K562 (cell line): Measurements from ENCODE around the gene SFR1. TPM values are rescaled to one million over a fixed set of nuclear protein-coding genes. Genes with fewer than 3 reads are reported as not detected.

Experiments used
- ATAC-seq: fragments of 200-7000 bp; cut with Tn5 transposase; 3 replicates; pipeline ENCODE4 v1.9.1; 2020; ENCODE audit warnings: moderate library complexity
- BruUV-seq: library from RNA; stranded (reverse); fragments of 400-500 nt; replicated peaks from 2 replicates; lab custom pipeline; 2021; lab: Mats Ljungman, UMichigan
- CTCF ChIA-PET: fragments of 300-600 bp; formaldehyde crosslinking; extraction: SDS; loops from one replicate; lab custom pipeline; 2021; ENCODE audit warnings: low intra/inter-chr PET ratio; lab: Yijun Ruan, JAX
- POLR2A ChIA-PET: fragments of 300-600, 350-650 bp; sonication (Branson Sonifier 250); formaldehyde crosslinking; extraction: SDS; loops from one replicate; lab custom pipeline; 2021; ENCODE audit warnings: antibody characterized with exemption, inconsistent platforms; lab: Yijun Ruan, JAX
- DNase-seq, 4 experiments: peaks; one replicate each; pipeline versions ENCODE4 v3.0.0 to v3.0.0-alpha.2; 2011 to 2018; ENCODE audit warnings: low spot score in 3 of 4, mixed read lengths in 3 of 4; ENCODE audit errors: extremely low read depth in 1 of 4
- FAIRE-seq: peaks from 2 replicates; lab custom pipeline; 2011; peaks lifted over from hg19 to GRCh38; lab: Jason Lieb, UNC
- H2AFZ ChIP-seq: 2 replicates; pipeline ENCODE4 v1.6.0; 2011; ENCODE audit warnings: low read depth, low read length, control low read depth, inconsistent platforms
- H3K27ac ChIP-seq: fragments of 200-600 bp; 3 replicates; pipeline ENCODE4 v1.8.0; 2011; ENCODE audit warnings: low read depth, mild to moderate bottlenecking, control low read depth, inconsistent platforms, low read length, moderate library complexity, mixed read lengths; ENCODE audit errors: extremely low read depth
- H3K27me3 ChIP-seq, 2 experiments: fragments of 300-600 bp in 1 of 2; 2 replicates in 1 of 2; 3 replicates in 1 of 2; pipeline versions ENCODE4 v1.6.0 to v1.8.0; 2011; ENCODE audit warnings: inconsistent platforms in 2 of 2, low read length in 2 of 2, mild to moderate bottlenecking in 1 of 2, mixed read lengths in 1 of 2, moderate library complexity in 1 of 2; ENCODE audit not compliant: control insufficient read depth in 2 of 2, insufficient read depth in 2 of 2
- H3K36me3 ChIP-seq: fragments of 300-600 bp; 3 replicates; pipeline ENCODE4 v1.8.0; 2011; ENCODE audit warnings: mild to moderate bottlenecking, low read length, inconsistent platforms; ENCODE audit not compliant: control insufficient read depth, insufficient read depth
- H3K4me1 ChIP-seq, 2 experiments: fragments of 200-600 bp in 1 of 2; replicated peaks in 1 of 2; 2 replicates in 1 of 2; 3 replicates in 1 of 2; pipeline versions ENCODE4 v1.5.1 to v1.8.0; 2011; ENCODE audit warnings: inconsistent platforms in 2 of 2, low read length in 2 of 2, mild to moderate bottlenecking in 1 of 2, mixed read lengths in 1 of 2, moderate library complexity in 1 of 2; ENCODE audit not compliant: control insufficient read depth in 2 of 2, insufficient read depth in 2 of 2
- H3K4me2 ChIP-seq: 2 replicates; pipeline ENCODE4 v1.6.1; 2011; ENCODE audit warnings: low read length, control low read depth, inconsistent platforms, mixed read lengths; ENCODE audit not compliant: insufficient read depth
- H3K4me3 ChIP-seq: fragments of 200-600 bp; sonication (generic), shearing (Covaris generic); 2 replicates; pipeline ENCODE4 v1.5.1; 2016; ENCODE audit warnings: control low read depth, inconsistent platforms
- H3K79me2 ChIP-seq: fragments of 200-600 bp; 3 replicates; pipeline ENCODE4 v1.8.0; 2011; ENCODE audit warnings: low read length, inconsistent platforms; ENCODE audit not compliant: control insufficient read depth, insufficient read depth
- H3K9ac ChIP-seq, 2 experiments: 2 replicates each; pipeline versions ENCODE4 v1.6.0 to v1.6.1; 2011; ENCODE audit warnings: low read depth in 2 of 2, low read length in 2 of 2, control low read depth in 1 of 2, inconsistent platforms in 1 of 2, mild to moderate bottlenecking in 1 of 2, mixed read lengths in 1 of 2; ENCODE audit not compliant: insufficient read depth in 1 of 2
- H3K9me1 ChIP-seq: one replicate; pipeline ENCODE4 v1.6.0; 2011; ENCODE audit warnings: inconsistent platforms, mild to moderate bottlenecking, low read length, moderate library complexity; ENCODE audit not compliant: control insufficient read depth, insufficient read depth
- H3K9me3 ChIP-seq: replicated peaks from 2 replicates; pipeline ENCODE4 v1.5.1; 2011; ENCODE audit warnings: low read depth, low read length, inconsistent platforms; ENCODE audit not compliant: control insufficient read depth, insufficient read depth
- H4K20me1 ChIP-seq: replicated peaks from 2 replicates; pipeline ENCODE4 v1.6.1; 2011; ENCODE audit warnings: low read length, inconsistent platforms, mixed read lengths; ENCODE audit not compliant: control insufficient read depth, insufficient read depth
- MCM5 ChIP-seq: fragments of 450-650 bp; IDR thresholded peaks from 2 replicates; pipeline ENCODE4 v1.6.1; 2016; ENCODE audit warnings: low read depth
- MTA1 ChIP-seq: fragments of 450-650 bp; IDR thresholded peaks from 2 replicates; pipeline ENCODE4 v1.6.1; 2017; ENCODE audit warnings: borderline replicate concordance
- PURB ChIP-seq: sonication (generic); formaldehyde crosslinking; IDR thresholded peaks from 2 replicates; pipeline ENCODE4 v1.9.0; 2021; ENCODE audit warnings: low read depth, mild to moderate bottlenecking, missing genetic modification reagents
- ZC3H8 ChIP-seq: fragments of 450-650 bp; IDR thresholded peaks from 2 replicates; pipeline ENCODE4 v1.6.1; 2017
- ZNF263 ChIP-seq: sonication (generic); formaldehyde crosslinking; IDR thresholded peaks from 2 replicates; pipeline ENCODE4 v1.8.0; 2022; ENCODE audit warnings: mild to moderate bottlenecking, missing genetic modification reagents, borderline replicate concordance
- WGBS: fragments of 100-300 bp; shearing (Covaris generic); methylation state at CpG from one replicate; pipeline ENCODE4 v1.1.6; 2016; ENCODE audit warnings: low coverage, mixed read lengths; ENCODE audit not compliant: insufficient coverage; ENCODE audit errors: missing lambda C conversion rate; 5-methylcytosine and 5-hydroxymethylcytosine counted together
- in situ Hi-C: fragments of 300-500 bp; cut with MboI; formaldehyde crosslinking; loops from 4 replicates; pipeline ENCODE4 v1.15.0; 2018; ENCODE audit warnings: inconsistent platforms, mixed read lengths
- intact Hi-C: fragments of 100-400 bp; cut with micrococcal nuclease; formaldehyde crosslinking; loops from 2 replicates; pipeline ENCODE4 v1.14.2; 2022
- polyA plus RNA-seq, 8 experiments: library from polyadenylated mRNA; depleted of rRNA in 4 of 8; stranded (reverse) in 5 of 8; unstranded in 3 of 8; fragments of >200 nt; fragmentation: Nextera tagmentation in 2 of 8; fragmentation: Illumina TruSeq in 1 of 8; extraction: Ambion mirVana in 2 of 8; extraction: Trizol in 1 of 8; gene quantifications; 2 replicates each; pipeline versions ENCODE4 v1.2.1 to v1.2.3, GENCODE V29; 2011 to 2014; ENCODE audit warnings: inconsistent platforms in 1 of 8, missing spikeins in 1 of 8
- total RNA-seq, 7 experiments: library from RNA; depleted of rRNA in 6 of 7; stranded (reverse); fragments of >200 nt in 6 of 7; fragmentation: Illumina TruSeq in 2 of 7; extraction: Trizol in 2 of 7; gene quantifications; 2 replicates each; pipeline versions ENCODE4 v1.2.1 to v1.2.3, GENCODE V29; 2011 to 2021; ENCODE audit warnings: low replicate concordance in 1 of 7
- TF ChIP-seq, protein P1 (sequence below), 2 experiments: fragments of 450-650 bp in 1 of 2; sonication (generic) in 1 of 2; formaldehyde crosslinking in 1 of 2; IDR thresholded peaks in 1 of 2; conservative IDR thresholded peaks in 1 of 2; 2 replicates each; pipeline versions ENCODE4 v1.6.1 to v1.8.1; 2016 to 2023; ENCODE audit warnings: mild to moderate bottlenecking in 2 of 2, moderate library complexity in 2 of 2, inconsistent platforms in 1 of 2, missing genetic modification reagents in 1 of 2
- TF ChIP-seq, protein P2 (sequence below), 2 experiments: fragments of 450-650 bp in 1 of 2; IDR thresholded peaks; 2 replicates each; pipeline ENCODE4 v1.6.1; 2011 to 2017; ENCODE audit warnings: low read depth in 2 of 2, antibody characterized with exemption in 1 of 2, borderline replicate concordance in 1 of 2, low read length in 1 of 2, mild to moderate bottlenecking in 1 of 2, mixed read lengths in 1 of 2; ENCODE audit not compliant: control insufficient read depth in 1 of 2
- TF ChIP-seq, protein P3 (sequence below), 2 experiments: IDR thresholded peaks; 2 replicates each; pipeline ENCODE4 v1.6.1; 2011; ENCODE audit warnings: borderline replicate concordance in 1 of 2, control low read depth in 1 of 2, low read depth in 1 of 2, low read length in 1 of 2, mild to moderate bottlenecking in 1 of 2, mixed read lengths in 1 of 2, moderate library complexity in 1 of 2; ENCODE audit not compliant: insufficient read depth in 1 of 2, insufficient read length in 1 of 2, poor library complexity in 1 of 2, severe bottlenecking in 1 of 2; ENCODE audit errors: extremely low read depth in 1 of 2
- TF ChIP-seq, protein P4 (sequence below): fragments of 200-800 bp; sonication (Bioruptor generic); IDR thresholded peaks from 2 replicates; pipeline ENCODE4 v1.6.1; 2017; ENCODE audit warnings: missing genetic modification characterization, missing compliant biosample characterization

SFR1 gene
- total and polyA plus RNA-seq, 9 of the 15 experiments (the other 6 are each of a cell fraction or from before 2014, with no cell fraction given), result 4.3 to 18.7 (median 9.1) TPM

DNA sequence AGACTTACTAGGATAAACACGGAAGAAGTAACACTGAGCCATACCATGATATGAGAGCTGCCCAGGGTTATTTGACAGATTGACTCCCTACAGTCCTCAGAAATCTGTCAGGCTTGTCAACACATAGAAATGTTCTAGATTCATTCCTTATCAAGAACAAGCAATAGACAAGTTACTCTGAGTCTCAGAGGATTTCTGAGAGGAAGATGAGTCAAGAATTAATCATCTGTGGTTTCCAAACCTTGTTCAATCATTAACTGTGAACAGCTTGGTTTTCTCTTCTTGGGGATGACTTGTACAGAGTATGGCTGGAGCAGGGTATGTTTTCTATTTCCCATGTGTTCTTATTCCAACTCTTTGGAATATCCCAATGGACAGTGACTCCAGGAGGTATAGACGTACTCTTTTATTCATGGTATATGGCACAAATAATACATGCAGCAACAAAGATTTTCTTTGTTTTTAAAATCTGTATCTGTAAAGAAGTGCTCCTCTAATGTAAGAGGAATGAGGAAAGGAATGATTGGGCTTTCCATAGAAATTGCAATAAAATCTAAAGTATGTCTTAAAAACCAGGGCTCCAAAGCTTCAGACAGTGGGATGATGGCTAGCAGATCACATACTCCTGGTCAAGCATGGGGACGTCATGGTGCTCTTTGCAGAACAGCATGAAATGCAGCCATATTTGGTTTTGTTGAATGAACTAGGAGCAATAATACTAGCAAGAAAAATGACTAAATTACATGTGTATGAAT is 11.9 kb upstream of the SFR1 start:
- POLR2A ChIA-PET, result interaction anchor here (0.8 to 2.5 kb wide), 2 partner anchors 11 to 61 kb away, joined by 3 to 10 read pairs; partner anchors contain the start of gene SFR1
- Histone ChIP-seq H3K9me3 (no peaks in the 10 kb centered on the region), H3K4me2 (no peak overlapping the region), H3K27ac (no peak overlapping the region), H3K79me2 (no peaks in the 10 kb centered on the region), H3K9me1 (no peaks in the 10 kb centered on the region), H3K4me1 (no peaks in the 10 kb centered on the region), H3K27me3 (no peaks in the 10 kb centered on the region; a peak in 1 of 5 replicates), H3K36me3 (no peaks in the 10 kb centered on the region), H2AFZ (no peak overlapping the region), H3K9ac (no peak overlapping the region), H4K20me1 (no peaks in the 10 kb centered on the region), H3K4me3 (no peak overlapping the region)
- in situ Hi-C loops (no loop called here), intact Hi-C loops (no loop called here)
- no TSS peak for BruUV-seq
- 3% methylated on average over 3 of the region's 3 CpGs for WGBS
- DNase-seq, result peak in 1 of 4 experiments; percentile 16
- FAIRE-seq, result no peak
- no peak for ATAC-seq
- CTCF ChIA-PET, result no interaction called here
- TF ChIP-seq ZNF263 (CRISPR knock-in tag) (no peak), MCM5 (no peak), MTA1 (no peak), PURB (CRISPR knock-in tag) (no peak), ZC3H8 (no peak)
- TF ChIP-seq, protein P1, sequence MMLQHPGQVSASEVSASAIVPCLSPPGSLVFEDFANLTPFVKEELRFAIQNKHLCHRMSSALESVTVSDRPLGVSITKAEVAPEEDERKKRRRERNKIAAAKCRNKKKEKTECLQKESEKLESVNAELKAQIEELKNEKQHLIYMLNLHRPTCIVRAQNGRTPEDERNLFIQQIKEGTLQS (IDR thresholded peaks at IDR 0.05), result peak; percentile 48; the same call in 1 of the 2 replicates
- TF ChIP-seq, protein P1 (CRISPR knock-in tag; conservative IDR thresholded peaks at IDR 0.05), result no peak
- TF ChIP-seq, protein P2, sequence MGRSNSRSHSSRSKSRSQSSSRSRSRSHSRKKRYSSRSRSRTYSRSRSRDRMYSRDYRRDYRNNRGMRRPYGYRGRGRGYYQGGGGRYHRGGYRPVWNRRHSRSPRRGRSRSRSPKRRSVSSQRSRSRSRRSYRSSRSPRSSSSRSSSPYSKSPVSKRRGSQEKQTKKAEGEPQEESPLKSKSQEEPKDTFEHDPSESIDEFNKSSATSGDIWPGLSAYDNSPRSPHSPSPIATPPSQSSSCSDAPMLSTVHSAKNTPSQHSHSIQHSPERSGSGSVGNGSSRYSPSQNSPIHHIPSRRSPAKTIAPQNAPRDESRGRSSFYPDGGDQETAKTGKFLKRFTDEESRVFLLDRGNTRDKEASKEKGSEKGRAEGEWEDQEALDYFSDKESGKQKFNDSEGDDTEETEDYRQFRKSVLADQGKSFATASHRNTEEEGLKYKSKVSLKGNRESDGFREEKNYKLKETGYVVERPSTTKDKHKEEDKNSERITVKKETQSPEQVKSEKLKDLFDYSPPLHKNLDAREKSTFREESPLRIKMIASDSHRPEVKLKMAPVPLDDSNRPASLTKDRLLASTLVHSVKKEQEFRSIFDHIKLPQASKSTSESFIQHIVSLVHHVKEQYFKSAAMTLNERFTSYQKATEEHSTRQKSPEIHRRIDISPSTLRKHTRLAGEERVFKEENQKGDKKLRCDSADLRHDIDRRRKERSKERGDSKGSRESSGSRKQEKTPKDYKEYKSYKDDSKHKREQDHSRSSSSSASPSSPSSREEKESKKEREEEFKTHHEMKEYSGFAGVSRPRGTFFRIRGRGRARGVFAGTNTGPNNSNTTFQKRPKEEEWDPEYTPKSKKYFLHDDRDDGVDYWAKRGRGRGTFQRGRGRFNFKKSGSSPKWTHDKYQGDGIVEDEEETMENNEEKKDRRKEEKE (IDR thresholded peaks at IDR 0.05; ENCODE audit: borderline replicate concordance in 1 of 2, control insufficient read depth in 1 of 2, low read depth in 2 of 2, low read length in 1 of 2), result no peak
- TF ChIP-seq, protein P3, sequence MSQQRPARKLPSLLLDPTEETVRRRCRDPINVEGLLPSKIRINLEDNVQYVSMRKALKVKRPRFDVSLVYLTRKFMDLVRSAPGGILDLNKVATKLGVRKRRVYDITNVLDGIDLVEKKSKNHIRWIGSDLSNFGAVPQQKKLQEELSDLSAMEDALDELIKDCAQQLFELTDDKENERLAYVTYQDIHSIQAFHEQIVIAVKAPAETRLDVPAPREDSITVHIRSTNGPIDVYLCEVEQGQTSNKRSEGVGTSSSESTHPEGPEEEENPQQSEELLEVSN (IDR thresholded peaks at IDR 0.05; ENCODE audit: borderline replicate concordance in 1 of 2, extremely low read depth in 1 of 2, insufficient read depth in 1 of 2, insufficient read length in 1 of 2, low read depth in 1 of 2, low read length in 1 of 2, poor library complexity in 1 of 2, severe bottlenecking in 1 of 2), result no peak
- TF ChIP-seq, protein P4, sequence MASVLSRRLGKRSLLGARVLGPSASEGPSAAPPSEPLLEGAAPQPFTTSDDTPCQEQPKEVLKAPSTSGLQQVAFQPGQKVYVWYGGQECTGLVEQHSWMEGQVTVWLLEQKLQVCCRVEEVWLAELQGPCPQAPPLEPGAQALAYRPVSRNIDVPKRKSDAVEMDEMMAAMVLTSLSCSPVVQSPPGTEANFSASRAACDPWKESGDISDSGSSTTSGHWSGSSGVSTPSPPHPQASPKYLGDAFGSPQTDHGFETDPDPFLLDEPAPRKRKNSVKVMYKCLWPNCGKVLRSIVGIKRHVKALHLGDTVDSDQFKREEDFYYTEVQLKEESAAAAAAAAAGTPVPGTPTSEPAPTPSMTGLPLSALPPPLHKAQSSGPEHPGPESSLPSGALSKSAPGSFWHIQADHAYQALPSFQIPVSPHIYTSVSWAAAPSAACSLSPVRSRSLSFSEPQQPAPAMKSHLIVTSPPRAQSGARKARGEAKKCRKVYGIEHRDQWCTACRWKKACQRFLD (CRISPR knock-in tag), result no peak
